DND-41 (cell line): ENCODE data around the gene PSMD7.

ENCODE experiments used
- CTCF ChIP-seq: IDR thresholded peaks from 2 replicates; pipeline ENCODE4 v1.5.1; 2012; ENCODE audit warnings: borderline replicate concordance, low read length, moderate library complexity, mild to moderate bottlenecking; ENCODE audit not compliant: poor library complexity, severe bottlenecking; ENCODE audit errors: extremely low read depth
- EZH2 ChIP-seq: IDR thresholded peaks from 3 replicates; pipeline ENCODE4 v1.6.1; 2012; ENCODE audit warnings: borderline replicate concordance, low read depth, mild to moderate bottlenecking, moderate library complexity, low read length, inconsistent platforms; ENCODE audit not compliant: severe bottlenecking

- TF ChIP-seq CTCF (no peak), EZH2 (no peak)
These were observed 546 bp upstream of the PSMD7 start for GRCh38 chr16:74296104-74296431.
